GM15510 (cell line): ENCODE data around the gene HTRA1.

Experiments
- POLR2A ChIP-seq: IDR thresholded peaks from 3 replicates; pipeline ENCODE4 v1.6.1; 2011; ENCODE audit warnings: borderline replicate concordance; ENCODE audit not compliant: insufficient read length; ENCODE audit errors: extremely low read depth

Gene HTRA1

DNA sequence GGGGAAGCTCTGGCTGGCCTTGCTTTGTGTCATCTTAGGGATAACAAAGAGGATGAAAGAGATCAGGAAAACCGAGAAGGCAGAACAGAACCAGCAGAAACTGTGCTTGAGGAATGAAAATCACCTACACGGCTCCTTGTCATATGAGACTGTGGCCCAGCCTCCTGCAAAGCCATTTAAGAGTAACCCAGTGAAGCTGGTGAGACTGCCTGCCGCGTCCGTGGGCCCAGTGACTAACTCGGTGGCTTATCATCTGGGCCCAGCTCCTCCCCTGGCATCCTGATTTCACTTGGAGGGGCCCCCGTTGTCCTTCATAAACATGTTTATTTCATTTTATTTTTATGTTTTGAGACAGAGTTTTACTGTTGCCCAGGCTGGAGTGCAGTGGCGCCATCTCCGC lies 30.7 kb downstream of the HTRA1 start:
- TF ChIP-seq POLR2A: no peak

DNA sequence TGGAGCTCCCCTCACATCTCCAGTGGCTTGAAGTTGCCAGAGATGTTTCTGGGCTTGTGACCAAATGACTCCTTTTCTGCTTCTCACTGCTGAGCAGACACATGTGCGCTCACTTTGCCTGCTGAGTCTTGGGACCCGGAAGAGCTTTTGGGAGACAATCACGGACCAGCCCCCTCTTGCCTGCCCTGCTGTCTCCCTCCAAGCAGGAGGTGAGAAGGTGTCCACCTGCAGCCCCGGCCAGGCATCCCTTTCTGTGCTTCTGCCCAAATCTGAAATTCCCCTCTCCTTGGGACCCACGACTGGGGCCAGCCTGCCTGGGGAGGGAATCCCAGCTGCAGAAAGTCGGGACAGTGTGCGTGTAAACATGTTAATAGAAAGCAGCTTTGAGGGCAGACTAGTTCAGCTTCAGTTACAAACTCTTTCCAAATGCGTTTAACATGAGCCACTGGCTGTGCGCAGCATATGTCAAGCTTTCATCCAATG lies 31.7 kb downstream of the HTRA1 start:
- TF ChIP-seq POLR2A: no peak

DNA sequence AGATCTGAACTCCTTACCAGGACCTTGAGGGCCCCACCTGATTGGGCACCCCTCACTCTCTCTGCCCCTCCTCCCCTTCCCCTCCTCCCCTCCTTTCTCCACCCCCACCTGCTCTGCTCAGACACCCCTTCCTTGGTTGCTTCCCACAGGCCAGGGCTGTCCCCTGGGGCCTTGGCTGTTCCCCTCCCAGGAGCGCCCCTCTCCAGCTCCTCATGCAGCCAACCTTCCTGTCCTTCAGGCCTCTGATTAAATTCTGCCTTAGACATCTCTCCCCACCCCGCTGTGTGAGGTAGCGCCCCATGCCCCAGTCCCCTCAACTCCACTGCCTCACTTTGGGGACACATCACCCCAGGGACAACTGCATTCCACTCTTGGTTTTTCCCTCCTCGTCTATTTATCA lies 32.4 kb downstream of the HTRA1 start:
- no peak for TF ChIP-seq POLR2A

DNA sequence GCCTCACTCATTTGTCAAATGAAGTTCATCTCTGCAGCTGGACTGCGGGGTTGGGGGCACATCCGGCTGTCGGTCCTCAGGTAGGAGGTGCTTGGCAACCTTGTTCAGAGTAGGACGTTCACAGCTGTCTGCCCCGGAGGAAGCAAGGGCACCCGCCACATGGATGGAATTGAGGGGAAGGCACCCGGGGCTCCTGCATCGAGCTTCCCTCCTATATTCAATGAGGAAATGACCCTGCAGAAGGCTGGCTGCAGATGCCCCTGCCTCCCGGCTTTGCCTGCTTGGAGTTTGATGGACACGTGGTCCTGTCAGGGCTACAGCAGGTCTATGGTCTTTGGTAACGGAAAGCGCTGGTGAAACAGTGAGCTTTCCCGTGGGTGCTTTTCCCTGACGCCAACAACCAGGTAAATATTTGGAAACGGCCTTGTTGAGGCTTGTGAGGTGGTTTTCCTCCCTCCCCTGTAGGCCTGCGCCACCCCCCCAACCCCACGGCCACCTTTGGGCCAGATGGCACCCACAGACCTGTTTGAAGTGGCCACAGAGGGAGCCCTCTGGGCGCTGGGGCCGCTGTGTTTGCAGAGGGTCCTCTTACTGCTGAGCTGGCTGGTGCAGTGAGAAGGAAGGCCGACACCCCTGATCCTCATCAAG lies 32.9 kb downstream of the HTRA1 start:
- no peak for TF ChIP-seq POLR2A

DNA sequence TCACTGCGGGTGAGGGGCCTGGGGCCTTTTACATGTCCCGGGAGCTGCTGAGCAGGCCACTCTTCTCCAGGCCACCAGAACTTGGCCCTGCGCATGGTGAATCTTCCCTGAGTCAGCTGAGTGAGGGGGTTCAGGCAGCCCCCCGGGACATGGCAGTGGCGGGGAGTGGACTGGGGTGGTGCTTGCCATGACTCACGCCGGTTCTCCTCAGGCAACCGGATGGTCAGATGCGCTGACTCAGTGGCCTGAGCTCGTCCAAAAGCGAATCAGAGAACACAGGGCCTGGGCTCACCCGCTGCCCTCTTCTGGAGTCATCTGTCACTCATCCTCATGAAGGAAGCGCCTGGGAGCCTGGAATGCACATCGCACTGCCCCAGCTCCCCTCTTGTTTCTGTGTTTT lies 33.5 kb downstream of the HTRA1 start:
- no peak for TF ChIP-seq POLR2A

DNA sequence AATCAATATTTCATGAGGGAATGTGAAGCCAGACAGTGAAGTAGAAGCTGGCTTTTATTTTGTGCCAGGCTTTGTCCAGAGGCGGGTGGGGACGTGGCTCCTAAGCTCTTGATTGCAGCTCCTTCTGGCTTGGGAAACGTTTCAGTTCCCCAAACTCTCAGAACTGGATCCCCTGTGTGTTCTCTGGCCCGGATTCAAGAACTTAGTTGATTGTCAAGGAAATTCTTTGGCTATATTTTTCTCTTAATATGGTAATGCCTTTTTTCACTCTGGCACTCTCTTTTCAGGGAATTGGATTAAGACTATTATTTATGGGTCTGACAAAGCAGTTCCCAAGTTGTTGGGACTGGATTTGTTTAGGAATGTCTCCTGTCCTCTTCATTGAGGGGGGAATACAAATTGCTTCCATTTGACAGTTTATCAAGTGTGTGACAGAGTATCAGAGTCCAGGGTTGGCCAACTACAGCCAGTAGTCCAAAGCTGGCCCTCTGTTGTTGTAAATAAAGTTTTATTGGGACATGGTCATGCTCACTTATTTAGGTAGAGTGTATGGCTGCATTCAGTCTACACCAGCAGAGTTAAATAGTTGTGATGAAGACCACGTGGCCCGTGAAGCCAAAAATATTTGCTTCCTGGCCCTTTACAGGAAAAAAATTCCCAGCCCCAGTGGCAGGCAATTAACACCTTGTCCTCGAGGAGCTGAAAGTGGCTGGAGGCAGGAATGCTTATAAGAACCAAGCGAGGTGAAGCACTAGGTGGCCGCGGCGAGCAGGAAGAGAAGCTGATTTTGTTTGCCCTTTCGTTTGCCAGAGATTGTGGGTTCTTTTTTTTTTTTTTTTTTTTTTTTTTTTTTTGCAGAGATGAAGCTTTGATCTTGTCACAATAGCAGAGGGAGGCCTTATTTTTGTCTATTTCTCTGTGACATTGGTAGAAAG lies 34.3 kb downstream of the HTRA1 start:
- TF ChIP-seq POLR2A: no peak

DNA sequence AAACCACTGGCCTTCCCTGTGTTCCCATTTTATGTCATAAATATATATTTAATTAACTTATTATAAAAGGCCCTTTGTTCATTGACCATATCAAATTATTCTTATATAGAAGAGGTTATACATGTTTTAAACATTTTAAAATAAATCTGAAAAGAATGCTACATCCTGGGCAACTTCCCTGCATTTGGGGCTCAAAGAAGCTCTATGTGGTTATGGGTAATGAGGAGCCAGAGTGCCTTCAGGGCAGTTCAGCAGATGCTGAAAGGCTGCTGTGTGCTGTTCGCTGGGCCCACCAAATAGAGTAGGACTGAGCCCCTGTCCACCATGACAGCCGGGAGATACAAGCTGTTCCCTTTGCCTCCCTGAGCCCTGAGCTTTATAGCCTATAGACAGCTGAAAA lies 35.9 kb downstream of the HTRA1 start:
- TF ChIP-seq POLR2A: no peak

DNA sequence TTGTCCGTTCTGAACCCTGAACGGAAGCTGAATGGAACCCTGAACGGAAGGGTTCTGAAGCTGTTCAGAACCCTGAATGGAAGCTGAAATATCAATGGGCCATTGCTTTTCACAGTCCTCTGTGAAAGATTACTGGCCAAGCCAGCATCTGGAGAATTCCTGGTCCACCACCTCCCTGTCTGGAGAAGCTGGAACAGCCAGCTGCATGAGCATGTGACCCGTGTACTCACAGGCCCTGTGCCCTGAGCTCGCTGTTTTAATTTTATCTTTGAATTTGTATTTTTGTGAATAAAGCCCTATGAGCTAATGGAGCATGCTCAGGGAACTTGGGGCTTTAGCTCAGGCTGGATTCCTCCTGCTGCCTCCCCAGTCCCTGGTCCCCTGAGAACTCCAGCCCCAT lies 37.2 kb downstream of the HTRA1 start:
- TF ChIP-seq POLR2A: no peak

DNA sequence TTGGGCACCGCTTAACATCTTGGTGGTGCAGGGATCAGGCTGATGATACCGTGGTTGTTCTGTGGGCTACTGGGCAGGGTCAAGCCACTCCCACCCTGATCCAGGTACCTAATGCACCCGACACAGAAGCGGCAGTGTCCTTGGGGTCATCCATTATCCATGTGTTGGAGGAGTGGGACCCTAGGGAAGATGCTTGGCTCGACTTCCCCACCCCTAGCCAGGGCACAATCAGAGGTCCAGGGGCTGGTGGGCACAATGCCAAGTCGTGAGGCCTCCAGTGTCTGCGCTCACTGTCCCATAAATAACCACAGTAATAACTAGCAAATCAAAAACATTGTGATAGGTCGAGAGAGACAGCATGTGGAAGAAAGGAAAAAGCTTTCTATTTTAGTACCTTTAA lies 37.7 kb downstream of the HTRA1 start:
- TF ChIP-seq POLR2A: no peak

DNA sequence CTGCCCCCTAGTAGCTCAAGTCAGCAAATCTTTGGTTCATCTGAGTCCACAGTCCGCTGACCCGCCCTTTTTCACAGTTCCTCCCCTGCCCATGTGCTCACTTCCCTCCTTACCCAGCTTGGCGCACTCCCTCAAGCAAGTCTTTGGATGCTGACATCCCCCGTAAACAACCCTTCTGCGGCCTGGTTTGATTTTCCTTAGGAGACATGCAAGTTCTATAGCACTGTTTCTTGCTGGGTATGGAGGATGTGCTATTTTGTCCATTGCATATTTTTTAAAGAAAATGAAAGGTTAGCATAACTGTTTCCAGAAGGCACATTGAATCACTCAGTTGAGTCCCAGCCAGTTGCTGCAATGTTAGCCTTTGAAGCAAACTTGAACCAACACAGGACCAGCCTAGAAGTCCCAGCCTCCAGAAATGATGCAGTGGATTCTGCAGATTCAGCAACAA lies 38.2 kb downstream of the HTRA1 start:
- no peak for TF ChIP-seq POLR2A

DNA sequence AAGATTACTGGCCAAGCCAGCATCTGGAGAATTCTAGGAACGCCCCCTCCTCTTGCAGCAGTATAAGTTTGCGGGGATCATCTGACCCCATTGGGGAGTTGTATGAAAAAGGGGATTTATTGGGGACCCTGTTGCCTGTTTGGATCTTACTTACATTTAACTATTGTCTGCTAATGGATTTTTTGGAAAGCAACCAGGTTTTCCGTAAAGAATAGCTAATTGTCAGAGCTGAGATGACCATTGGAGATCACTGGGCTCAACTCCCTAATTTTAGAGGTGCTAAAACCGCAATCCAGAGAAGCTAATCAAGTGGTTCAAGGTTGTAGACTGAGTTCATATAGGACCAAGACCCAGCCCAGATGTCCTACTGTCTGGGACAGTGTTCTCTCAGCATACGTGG lies 38.8 kb downstream of the HTRA1 start:
- no peak for TF ChIP-seq POLR2A

DNA sequence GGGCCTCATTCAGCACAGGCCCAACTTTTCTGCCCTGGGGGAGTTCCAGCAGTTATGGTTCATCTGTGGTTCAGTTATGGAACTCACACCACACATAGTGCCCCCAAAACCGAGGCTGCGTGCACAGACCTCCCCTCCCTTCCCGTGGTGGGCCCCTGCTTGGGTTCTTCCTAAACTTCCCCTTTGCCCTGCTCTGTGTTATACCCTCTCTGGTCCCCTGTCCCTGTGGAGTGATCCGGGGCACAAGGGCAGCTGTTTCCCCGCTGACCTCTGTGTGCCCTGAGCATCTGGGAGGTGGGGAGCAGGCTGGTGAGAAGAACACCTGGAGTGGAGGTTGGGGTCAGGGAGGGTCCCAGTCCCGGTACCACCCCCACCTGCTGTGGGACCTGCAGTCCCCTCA lies 39.4 kb downstream of the HTRA1 start:
- TF ChIP-seq POLR2A: no peak

DNA sequence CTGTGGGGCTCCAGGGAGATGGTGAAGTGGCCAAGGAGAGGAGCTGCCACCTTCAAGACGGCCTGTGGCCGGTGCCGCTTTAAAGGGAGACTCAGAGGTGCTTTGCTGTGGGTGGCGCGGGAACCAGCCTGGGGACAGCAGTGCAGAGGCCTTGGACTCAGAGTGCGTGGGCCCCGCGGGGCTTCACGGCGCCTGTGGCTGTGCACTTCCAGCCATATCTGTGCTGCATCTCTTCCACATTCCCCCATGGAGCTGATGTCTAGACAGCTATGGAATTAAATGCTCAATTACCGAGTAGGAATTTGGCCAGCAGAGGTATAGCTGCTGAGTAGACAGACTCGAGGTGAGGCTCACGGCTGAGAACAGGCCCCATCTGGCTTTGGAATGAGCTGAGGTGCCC lies 41.7 kb downstream of the HTRA1 start:
- TF ChIP-seq POLR2A: no peak

DNA sequence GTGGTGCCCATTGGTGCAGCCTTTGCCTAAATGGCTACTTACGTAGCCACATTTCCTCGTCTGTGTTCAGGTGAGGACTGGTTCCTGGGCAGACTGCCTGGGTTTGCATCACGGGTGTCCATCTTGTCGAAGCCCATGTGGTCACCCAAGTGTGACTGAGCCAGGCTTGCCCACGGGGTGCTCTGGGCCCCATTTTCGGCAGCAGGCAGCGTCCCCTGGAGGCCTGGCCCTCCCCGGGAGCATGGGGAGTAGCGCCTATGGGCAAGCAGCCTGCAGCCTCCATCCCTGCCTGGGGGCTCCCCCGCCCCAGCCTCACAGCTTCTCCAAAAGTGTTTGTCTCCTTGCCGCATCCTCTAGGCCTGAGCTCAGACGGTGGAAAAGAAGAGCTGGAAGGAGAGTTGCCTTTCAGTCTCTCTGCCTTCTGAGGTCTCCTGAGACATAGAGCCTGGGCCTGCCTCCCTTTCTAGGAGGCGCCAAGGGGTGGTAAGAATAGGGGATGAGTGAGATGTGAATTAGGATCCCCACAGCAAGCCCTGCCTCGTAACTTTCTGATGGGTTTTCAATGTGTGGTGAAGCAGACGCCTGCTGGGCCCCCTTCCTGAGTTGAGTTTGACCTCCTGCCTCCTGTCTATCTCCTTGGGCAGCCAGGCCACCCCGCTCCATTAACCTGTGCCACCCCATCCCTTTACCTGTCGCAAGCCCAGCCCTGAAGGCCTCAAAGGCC lies 42.7 kb downstream of the HTRA1 start:
- TF ChIP-seq POLR2A: no peak

DNA sequence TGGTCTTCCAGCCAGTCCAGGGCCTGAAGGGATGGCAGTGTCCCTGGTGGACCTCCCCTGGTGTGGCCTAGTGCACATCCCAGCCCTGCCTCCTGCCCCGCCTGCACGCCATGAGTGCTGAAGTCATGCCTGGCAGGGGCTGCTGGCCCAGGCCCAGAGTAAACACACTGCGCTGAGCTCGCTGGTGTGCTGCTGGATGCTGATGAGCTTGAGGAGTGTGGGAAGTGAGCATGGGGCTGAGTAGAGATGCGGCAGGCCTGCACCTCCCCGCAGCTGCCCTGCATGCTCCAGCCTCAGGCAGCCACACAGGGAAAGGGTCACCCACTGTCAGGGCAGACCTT lies 43.2 kb downstream of the HTRA1 start:
- TF ChIP-seq POLR2A: no peak
